ENCODE results near the gene PPFIBP2.

Gene PPFIBP2

DNA sequence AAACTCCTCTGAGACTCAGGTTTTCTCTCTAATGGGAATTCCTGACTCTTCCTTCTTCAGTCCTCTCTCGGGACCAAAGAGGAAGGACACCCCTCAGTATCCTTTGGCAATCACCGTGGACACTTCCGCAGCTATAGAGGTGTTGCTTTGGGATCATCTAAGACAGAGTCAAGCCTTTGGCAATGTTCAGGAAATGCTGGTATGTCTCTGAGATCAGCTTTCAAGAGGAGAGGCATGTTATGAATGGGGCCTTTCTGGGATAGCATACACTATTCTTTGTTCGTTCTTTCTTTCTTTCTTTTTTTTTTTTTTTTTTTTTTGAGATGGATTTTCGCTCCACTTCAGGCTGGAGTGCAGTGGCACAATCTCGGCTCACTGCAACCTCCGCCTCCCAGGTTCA, 42.7 kb upstream of the PPFIBP2 start:
- TF ChIP-seq EZH2 (IDR thresholded peaks at IDR 0.05; ENCODE audit: borderline replicate concordance, low read length): no peak
- TF ChIP-seq, protein P1, sequence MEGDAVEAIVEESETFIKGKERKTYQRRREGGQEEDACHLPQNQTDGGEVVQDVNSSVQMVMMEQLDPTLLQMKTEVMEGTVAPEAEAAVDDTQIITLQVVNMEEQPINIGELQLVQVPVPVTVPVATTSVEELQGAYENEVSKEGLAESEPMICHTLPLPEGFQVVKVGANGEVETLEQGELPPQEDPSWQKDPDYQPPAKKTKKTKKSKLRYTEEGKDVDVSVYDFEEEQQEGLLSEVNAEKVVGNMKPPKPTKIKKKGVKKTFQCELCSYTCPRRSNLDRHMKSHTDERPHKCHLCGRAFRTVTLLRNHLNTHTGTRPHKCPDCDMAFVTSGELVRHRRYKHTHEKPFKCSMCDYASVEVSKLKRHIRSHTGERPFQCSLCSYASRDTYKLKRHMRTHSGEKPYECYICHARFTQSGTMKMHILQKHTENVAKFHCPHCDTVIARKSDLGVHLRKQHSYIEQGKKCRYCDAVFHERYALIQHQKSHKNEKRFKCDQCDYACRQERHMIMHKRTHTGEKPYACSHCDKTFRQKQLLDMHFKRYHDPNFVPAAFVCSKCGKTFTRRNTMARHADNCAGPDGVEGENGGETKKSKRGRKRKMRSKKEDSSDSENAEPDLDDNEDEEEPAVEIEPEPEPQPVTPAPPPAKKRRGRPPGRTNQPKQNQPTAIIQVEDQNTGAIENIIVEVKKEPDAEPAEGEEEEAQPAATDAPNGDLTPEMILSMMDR (IDR thresholded peaks at IDR 0.05; ENCODE audit: low read length): no peak
- H3K9me2 ChIP-seq (ENCODE audit: low read depth, low read length): no peaks in the 10 kb centered on the region
- H3K79me2 ChIP-seq (ENCODE audit: insufficient read depth, low read length): no peaks in the 10 kb centered on the region

DNA sequence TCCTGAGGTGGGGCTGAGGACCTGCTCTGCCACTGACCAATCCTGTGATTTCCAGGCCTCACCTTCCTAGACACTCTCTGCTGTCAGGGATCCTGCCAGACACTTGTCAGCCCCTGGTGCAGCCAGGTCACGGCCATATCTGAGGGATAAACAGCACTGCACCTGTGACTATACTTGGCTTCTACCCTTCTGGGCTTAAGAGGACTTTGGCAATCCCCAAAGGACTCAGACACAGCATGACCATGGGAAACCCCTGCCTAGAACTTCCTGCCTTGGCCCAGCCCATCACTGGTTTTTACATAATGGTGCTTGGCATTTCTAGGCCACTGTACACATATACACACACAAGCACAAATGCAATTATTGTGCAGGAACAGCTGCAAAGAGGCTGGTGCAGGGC, 40.1 kb upstream of the PPFIBP2 start:
- no peaks in the 10 kb centered on the region for H3F3A ChIP-seq (ENCODE audit: insufficient read depth, low read length)
- H4K20me1 ChIP-seq (ENCODE audit: insufficient read depth, low read length): no peaks in the 10 kb centered on the region
- no peaks in the 10 kb centered on the region for H3K9me3 ChIP-seq (ENCODE audit: low read length)
- H3K27ac ChIP-seq (ENCODE audit: low read depth, low read length, poor library complexity, severe bottlenecking): no peak overlapping the region
- no peak overlapping the region for H3K4me3 ChIP-seq (ENCODE audit: low read depth, low read length, poor library complexity, severe bottlenecking)
- no peaks in the 10 kb centered on the region for H3K36me3 ChIP-seq (ENCODE audit: insufficient read depth, low read length)
- H2AFZ ChIP-seq (ENCODE audit: low read length): no peak overlapping the region
- H3K4me2 ChIP-seq (ENCODE audit: low read length): no peak overlapping the region
- no peaks in the 10 kb centered on the region for H3K79me2 ChIP-seq (ENCODE audit: insufficient read depth, low read length)
- H3K9me2 ChIP-seq (ENCODE audit: low read depth, low read length): no peaks in the 10 kb centered on the region
- TF ChIP-seq, protein P1 (IDR thresholded peaks at IDR 0.05; ENCODE audit: low read length): no peak
- no peak for TF ChIP-seq EZH2 (IDR thresholded peaks at IDR 0.05; ENCODE audit: borderline replicate concordance, low read length)
- no peak overlapping the region for H3K9ac ChIP-seq (ENCODE audit: low read length)
- H3K4me1 ChIP-seq (ENCODE audit: insufficient read depth, low read length, severe bottlenecking): no peaks in the 10 kb centered on the region
- 0 out of 2 replicates have a peak, but pooled peaks cover 4% of the 10 kb centered on the region for H3K27me3 ChIP-seq (ENCODE audit: insufficient read depth, low read length)

More for the DNA sequence above, 42.7 kb upstream of the PPFIBP2 start:
- no peaks in the 10 kb centered on the region for H3F3A ChIP-seq (ENCODE audit: insufficient read depth, low read length)
- H3K27me3 ChIP-seq (ENCODE audit: insufficient read depth, low read length): 0 out of 2 replicates have a peak, but pooled peaks cover 4% of the 10 kb centered on the region
- no peaks in the 10 kb centered on the region for H3K4me1 ChIP-seq (ENCODE audit: insufficient read depth, low read length, severe bottlenecking)
- no peaks in the 10 kb centered on the region for H3K9me3 ChIP-seq (ENCODE audit: low read length)
- H3K36me3 ChIP-seq (ENCODE audit: insufficient read depth, low read length): no peaks in the 10 kb centered on the region
- no peaks in the 10 kb centered on the region for H4K20me1 ChIP-seq (ENCODE audit: insufficient read depth, low read length)
- no peak overlapping the region for H2AFZ ChIP-seq (ENCODE audit: low read length)
- no peak overlapping the region for H3K27ac ChIP-seq (ENCODE audit: low read depth, low read length, poor library complexity, severe bottlenecking)
- no peak overlapping the region for H3K9ac ChIP-seq (ENCODE audit: low read length)
- H3K4me2 ChIP-seq (ENCODE audit: low read length): no peak overlapping the region
- H3K4me3 ChIP-seq (ENCODE audit: low read depth, low read length, poor library complexity, severe bottlenecking): no peak overlapping the region

- H3K4me1 ChIP-seq (ENCODE audit: insufficient read depth, low read length, severe bottlenecking): no peaks in the 10 kb centered on the region
- no peaks in the 10 kb centered on the region for H3K79me2 ChIP-seq (ENCODE audit: insufficient read depth, low read length)
- H3K36me3 ChIP-seq (ENCODE audit: insufficient read depth, low read length): no peaks in the 10 kb centered on the region
- no peak overlapping the region for H3K9ac ChIP-seq (ENCODE audit: low read length)
- no peak overlapping the region for H3K4me2 ChIP-seq (ENCODE audit: low read length)
- no peak for TF ChIP-seq EZH2 (IDR thresholded peaks at IDR 0.05; ENCODE audit: borderline replicate concordance, low read length)
- TF ChIP-seq, protein P1 (IDR thresholded peaks at IDR 0.05; ENCODE audit: low read length): no peak
- H3K9me2 ChIP-seq (ENCODE audit: low read depth, low read length): no peaks in the 10 kb centered on the region
- no peaks in the 10 kb centered on the region for H3K9me3 ChIP-seq (ENCODE audit: low read length)
- H2AFZ ChIP-seq (ENCODE audit: low read length): no peak overlapping the region
- H3F3A ChIP-seq (ENCODE audit: insufficient read depth, low read length): no peaks in the 10 kb centered on the region
- H3K27me3 ChIP-seq (ENCODE audit: insufficient read depth, low read length): no peaks in the 10 kb centered on the region; the same call in 1 of the 2 replicates
- no peaks in the 10 kb centered on the region for H4K20me1 ChIP-seq (ENCODE audit: insufficient read depth, low read length)
- no peak overlapping the region for H3K27ac ChIP-seq (ENCODE audit: low read depth, low read length, poor library complexity, severe bottlenecking)
- H3K4me3 ChIP-seq (ENCODE audit: low read depth, low read length, poor library complexity, severe bottlenecking): no peak overlapping the region
Observed at GRCh38 chr11:7480113-7480512, 33.7 kb upstream of the PPFIBP2 start.
